Measurements from ENCODE around the gene POU2AF3.

Gene POU2AF3

DNA sequence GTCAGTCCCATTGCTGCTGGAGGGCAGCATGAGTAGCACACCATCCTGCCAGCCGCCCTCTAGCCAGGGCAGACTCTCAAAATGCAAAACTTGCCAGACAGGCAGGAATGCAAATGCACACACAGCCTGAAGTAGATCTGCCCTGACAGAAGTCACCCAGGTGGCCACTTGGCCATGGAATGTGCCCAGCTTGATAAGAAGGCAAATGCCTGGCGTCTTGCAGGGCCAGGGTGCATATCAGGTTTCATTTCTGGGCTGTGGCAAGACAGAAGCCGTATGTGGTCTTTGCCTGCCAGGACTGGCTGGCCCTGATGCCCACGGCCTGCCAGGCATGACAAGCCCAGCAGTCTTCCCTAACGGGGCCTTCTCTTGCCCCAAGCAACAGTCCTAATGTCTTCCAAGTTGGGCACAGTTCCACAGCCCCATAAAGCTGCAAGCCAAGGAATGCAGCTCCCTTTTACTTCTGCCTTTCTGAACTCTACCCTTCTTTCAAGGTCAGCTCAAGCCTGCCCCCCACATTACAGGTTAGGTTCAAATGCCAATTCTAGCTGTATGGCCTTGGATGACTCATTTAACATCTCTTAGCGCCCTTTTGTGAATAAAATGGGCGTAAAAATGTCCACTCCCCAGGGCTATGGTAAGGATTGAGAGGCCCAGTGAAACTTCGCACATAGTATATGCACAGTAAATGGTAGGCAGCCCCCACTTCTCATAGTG lies 29.7 kb downstream of the POU2AF3 start:
- DNase-seq (ENCODE audit: low read depth in 4 of 4, low spot score in 1 of 4), result no peak

DNA sequence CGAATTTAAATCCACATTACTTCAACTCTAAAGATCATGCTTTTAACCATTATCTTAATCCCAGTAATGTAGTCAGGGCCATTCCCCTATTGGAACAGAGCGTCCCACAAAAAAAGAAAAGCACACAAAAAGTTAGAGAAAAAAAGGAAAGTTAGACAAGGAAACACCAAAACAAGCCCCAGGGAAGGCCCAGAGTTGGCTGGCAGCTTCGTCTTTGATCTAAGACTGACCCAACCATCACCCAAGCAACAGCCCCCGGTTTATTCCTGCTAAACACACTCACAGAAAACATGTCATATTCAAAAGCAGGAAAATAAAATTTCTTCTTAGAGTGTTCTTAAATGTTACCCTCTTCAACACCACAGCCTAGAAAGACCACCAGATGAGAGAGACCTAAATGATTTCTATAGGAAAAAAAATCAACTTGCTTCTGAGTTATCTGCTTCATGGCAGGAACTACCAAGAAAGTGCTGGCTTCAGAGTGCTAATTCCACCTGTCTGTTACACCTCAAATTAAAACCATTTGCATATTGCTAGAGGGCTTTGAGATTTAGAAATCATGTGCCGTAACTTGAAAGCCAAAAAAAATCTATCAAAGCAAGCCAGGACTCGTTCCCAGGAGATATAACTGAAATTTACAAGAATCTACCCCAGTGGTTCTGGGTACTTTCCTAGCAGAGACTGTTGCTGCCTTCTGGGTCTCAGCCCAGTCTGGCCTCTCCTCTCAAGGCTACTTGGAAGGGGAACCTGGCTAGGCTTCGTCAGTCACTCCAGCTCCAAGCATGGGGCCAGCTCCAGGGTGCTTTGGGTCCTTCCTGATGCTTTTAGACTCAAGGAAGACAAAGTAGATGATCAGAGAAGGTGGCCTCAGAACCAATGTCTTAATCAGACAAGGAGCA lies 31.2 kb downstream of the POU2AF3 start:
- DNase-seq (ENCODE audit: low read depth in 4 of 4, low spot score in 1 of 4), result no peak

DNA sequence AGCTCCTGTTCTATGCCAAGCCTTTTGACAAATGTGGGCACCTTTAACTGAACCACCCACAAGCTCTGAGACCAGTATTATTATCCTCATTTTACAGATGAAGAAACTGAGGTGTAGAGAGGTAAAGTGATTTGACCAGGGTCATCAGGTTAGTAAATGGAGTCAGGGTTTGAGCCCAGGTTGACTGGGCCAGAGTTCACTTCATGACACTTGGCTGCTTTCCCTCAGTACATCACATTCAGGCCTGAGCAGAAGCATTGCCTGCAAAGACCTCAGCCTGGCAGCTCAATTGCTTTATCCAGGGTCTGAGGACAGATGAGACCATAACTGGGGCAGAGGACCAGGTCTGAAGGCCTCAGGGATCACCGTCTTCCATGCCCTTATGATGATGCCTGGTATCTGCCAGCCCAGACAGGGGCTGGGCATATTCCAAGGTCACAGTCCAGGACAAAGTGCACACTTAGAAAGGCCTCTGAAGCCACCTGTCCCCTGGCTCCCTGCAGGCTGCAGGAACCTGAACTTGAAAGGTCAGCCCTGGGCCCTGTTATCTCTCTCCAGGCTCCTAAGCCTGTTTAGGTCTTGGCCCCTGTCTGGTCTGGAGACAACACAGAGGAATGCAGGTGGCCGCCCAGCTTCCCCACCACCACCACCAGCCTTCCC lies 32.0 kb downstream of the POU2AF3 start:
- no peak for DNase-seq (ENCODE audit: low read depth in 4 of 4, low spot score in 1 of 4)

GRCh38 chr11:111331711-111332479 lies 33.5 kb downstream of the POU2AF3 start:
- DNase-seq (ENCODE audit: low read depth in 4 of 4, low spot score in 1 of 4), result no peak

DNA sequence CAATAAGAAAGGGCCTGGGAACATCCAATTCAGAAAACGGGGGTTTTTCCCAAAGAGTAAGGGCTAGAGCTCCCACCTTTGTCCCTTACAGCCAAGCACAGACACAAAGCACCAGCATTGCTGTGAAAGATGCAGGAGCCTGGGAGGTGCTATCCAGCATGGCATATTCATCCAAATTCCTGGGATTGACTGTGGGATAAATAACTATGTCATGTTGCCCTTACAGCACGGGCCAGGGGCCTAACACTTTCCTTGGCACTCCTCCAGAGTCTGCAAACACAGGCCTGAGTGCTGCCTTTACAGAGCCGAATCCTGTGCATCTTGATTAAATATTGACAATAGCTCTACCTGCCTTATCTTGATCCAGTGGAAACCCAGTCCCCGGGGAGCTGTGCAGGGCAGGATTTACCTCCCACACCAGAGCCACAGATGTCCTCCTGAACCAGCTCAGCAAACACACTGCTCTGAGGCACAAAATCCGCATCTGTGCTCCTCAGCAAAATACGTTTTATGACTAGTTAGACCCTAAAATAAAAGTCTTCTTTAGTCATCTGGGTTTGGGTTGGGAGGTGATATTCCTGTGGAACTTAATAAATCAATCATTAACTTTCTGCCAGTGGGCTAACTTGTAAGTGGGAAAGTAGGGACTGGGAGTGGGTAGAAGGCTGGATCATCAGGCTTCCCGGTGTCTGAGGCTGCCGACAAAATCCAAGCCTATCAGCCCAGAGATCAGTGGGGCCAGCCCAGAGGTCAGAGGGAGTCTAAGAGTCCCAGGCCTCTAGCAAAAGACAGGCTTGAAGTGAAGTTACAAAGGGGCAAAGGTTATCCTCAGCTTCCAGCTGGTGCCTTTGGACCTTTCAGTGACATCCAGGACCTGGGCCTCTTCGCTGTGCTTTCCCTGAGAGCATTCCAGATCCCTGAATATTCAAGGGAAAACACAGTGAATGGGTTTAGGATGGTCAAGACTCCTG lies 36.5 kb downstream of the POU2AF3 start:
- no peak for DNase-seq (ENCODE audit: low read depth in 4 of 4, low spot score in 1 of 4)

DNA sequence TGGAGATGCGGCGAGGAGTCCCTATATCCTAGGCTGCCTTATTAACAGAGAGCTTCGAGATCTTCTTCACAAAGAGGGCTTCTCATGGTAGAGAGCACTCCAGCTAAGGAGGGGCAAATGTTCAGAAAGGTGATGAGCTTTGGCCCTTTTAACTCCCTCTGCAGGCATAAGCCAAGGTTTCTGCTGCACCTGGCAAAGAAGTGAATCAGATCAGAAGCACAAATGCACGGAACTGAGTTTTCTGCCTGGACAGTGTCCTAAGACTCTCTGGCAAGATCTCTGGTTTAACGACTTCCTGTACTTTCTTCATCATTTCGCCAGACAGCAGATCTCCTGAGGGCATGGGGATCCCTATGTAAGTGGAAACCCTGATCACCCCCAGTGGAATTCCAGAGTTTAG lies 37.2 kb downstream of the POU2AF3 start:
- no peak for DNase-seq (ENCODE audit: low read depth in 4 of 4, low spot score in 1 of 4)

DNA sequence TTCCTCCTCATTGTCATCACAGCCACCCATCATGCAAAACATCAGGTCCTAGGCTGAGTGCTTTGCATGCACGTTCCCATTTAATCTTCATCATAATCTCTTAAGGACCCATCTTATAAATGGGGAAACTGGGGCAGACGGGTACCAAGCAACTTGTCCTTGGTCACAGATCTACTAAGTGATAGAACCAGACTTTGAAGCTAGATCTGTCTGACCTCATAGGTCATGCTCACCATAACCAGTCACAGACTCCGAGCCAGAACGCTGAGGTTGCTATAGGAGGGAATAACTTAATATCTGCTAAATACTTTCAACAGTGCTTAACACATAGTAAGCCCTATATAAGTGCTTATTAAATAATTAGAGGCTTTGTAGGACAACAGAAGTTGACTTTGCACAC lies 37.7 kb downstream of the POU2AF3 start:
- DNase-seq (ENCODE audit: low read depth in 4 of 4, low spot score in 1 of 4), result no peak

- DNase-seq (ENCODE audit: low read depth in 4 of 4, low spot score in 1 of 4), result no peak
Measured at GRCh38 chr11:111336582-111337256, 38.4 kb downstream of the POU2AF3 start.

DNA sequence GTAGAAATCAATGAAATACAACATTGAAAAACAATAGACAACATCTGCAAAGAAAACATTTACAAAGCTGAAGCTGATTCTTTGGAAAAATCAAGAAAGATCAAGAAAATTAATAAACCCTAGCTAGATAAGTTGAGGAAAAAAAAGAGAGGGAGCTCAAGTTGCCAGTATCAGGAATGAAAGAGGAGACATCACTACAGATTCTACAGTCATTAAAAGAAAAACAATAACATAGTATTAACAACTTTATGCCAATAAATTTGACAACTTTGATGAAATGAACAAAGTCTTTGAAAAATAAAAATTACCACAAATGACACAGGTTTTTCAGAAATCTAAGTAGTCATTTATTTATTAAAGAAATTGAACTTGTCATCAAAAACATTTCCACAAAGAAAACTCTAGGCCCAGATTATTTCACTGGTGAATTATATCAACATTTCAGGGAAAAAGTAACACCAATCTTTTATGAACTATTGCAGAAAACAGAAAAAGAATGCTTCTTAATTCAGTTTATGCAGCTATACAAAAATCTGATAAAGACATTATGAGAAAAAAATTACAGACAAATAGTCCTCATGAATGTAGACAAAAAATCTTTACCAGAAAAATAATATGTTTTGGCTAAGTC lies 41.5 kb downstream of the POU2AF3 start:
- DNase-seq (ENCODE audit: low read depth in 4 of 4, low spot score in 1 of 4), result no peak

DNA sequence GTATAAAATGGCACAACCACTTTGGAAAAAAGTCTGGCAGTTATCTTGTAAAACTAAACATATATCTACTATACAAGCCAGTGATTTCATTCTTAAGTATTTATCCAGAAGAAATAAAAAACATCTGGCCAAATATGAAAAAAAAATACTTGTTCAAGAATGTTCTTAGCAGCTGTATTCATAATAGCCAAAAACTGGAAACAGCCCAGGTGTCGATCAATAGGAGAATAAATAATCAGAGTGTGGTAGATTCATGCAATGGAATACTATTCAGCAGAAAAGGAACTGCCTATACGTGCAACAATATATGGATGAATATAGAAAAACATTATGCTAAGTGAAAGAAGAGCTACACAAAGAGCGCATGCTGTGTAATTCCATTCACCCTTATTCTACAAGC lies 44.0 kb downstream of the POU2AF3 start:
- no peak for DNase-seq (ENCODE audit: low read depth in 4 of 4, low spot score in 1 of 4)

GRCh38 chr11:111344032-111344431 lies 45.7 kb downstream of the POU2AF3 start:
- DNase-seq (ENCODE audit: low read depth in 4 of 4, low spot score in 1 of 4), result no peak

DNA sequence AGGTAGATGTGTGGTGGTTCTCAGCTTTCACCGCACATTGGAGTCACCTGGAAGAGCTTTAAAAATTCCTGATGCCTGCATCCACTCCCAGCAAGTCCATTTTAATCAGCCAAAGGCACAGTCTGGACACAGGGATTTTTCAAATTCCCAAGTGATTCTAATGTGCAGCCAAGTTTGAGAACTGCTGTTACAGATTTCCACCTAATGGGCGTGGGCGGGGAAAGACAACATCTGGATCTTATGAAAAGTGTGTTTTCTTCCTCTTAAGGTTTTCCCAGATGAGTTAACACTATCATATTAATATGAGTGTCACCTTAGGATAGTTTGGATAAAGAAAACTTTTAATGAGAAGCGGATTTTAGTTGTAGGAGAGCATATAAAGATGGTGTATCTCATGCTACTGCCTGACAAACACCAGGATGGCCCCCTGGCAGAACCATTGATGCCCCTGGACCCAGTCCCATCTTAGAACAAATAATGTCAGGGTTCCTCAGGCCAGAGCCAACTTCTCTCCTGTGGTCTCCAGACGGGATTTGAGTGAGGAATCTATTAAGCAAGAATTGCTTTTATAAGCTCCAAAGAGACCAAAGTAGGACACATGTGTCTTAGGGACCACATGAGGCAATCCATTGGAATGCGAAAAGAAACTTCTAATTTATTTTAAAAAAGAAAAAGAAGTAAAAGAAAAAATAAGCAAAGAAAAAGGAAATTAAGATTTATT lies 48.8 kb downstream of the POU2AF3 start:
- no peak for DNase-seq (ENCODE audit: low read depth in 4 of 4, low spot score in 1 of 4)

DNA sequence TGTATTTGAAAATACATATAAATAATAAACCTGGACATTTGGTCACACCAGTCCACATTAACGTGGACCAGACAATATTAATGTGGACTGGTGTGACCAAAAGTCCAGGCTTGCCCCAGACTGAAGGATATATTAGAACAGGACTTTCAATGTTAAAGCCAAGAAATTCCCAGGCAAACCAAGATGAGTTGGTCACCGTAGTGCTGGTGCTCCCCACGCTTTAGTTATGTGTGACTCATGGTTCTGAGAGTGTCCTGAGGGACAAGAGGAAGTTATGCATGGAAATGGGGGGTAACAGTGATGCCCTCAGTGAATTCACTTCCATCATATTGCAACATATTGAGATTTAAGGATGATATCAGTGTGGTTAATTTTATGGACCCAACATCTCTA lies 49.4 kb downstream of the POU2AF3 start:
- DNase-seq (ENCODE audit: low read depth in 4 of 4, low spot score in 1 of 4), result no peak

- DNase-seq (ENCODE audit: low read depth in 4 of 4, low spot score in 1 of 4), result no peak
Measured at GRCh38 chr11:111348147-111348546, 49.8 kb downstream of the POU2AF3 start.

DNA sequence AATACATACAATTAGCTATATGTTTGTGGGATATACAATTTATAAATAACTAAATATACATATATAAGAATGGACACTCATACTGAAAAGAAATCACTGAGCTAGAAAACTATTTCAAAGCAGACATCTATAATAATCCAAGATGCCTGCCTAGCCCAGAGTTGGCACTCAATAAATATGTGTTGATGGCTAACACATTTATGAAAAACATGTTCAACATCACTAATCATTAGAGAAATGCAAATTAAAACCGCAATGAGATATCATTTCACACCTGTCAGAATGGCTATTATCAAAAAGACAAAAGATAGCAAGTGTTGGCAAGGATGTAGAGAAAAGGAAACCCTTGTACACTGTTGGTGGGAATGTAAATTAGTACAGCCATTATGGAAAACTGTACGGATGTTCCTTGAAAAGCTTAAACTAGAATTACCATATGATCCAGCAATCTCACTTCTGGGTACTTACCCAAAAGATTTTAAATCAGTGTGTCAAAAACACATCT lies 50.9 kb downstream of the POU2AF3 start:
- DNase-seq (ENCODE audit: low read depth in 4 of 4, low spot score in 1 of 4), result no peak

DNA sequence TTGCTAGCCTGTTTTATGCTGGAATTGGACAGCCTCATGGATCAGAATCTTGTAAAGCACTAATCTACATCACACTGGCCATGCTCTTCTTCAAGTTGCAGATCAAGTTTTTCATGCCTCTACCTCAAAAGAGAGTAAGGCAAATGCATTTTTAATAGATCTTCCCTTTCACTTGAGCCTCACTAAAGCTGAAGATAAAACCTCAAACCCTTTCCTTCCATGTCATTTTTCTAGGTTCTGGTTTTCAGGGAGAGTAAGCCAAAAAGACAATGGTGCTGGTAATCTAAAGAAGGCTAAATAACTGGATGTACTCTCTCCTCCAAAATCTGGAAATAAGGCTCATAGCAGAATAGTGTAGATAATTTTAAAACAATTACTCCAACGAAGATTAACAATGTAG lies 52.5 kb downstream of the POU2AF3 start:
- DNase-seq (ENCODE audit: low read depth in 4 of 4, low spot score in 1 of 4), result no peak

DNA sequence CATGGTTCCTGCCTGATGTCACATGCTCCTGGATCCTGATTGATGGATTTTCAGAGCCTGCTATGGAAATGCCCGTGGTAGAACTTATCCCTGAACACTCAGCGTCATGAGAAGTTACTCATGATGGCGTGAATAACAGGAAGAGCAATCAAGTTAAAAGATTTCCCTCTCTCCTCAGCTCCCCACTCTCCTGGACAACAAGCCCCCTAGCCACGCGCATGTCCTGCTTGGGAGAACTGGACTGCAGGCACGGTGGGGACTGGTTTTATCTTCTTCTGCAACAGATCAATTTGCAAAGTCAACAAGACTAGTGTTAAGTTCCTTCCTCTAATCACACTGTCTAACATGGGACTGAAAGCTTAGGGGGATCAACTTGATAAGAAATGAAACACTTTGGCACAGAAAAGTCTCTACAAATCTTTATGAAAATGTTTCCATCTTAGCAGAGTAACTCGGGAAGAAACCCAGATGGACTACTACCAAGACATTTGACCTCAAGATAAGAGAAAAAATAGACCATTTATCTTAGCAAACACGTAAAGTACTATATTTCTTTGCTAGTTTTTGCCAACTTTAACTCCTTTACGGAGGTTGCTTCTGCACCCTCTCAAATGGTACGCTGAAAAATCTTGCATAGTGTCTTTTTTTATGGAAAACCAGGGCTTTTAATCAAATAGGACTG lies 53.2 kb downstream of the POU2AF3 start:
- DNase-seq (ENCODE audit: low read depth in 4 of 4, low spot score in 1 of 4), result no peak
